ENCODE measurements around the gene MED13.
"Not testable (repeated sequence)": the region's sequence is repeated elsewhere in the genome, so short reads cannot be mapped to it uniquely, and the experiment has no call there.

The MED13 gene

GRCh38 chr17:61927208-61928100, 137.6 kb downstream of the MED13 start, which contains the start of gene INTS2:
Gene INTS2 (minus strand): TSS chr17:61927982. CDS start chr17:61926644, 1,338 bp downstream.
- H3K4me3 ChIP-seq (IDR thresholded peaks at IDR 0.05; ENCODE audit: insufficient read depth, low read depth, low read length), result no peak within 1 kb of the TSS
- H3K9ac ChIP-seq, result peak within 1 kb of the TSS; percentile 89
- H2AFZ ChIP-seq (ENCODE audit: low read depth), result peak within 1 kb of the TSS; percentile 70
- H3K36me3 ChIP-seq (ENCODE audit: insufficient read depth), result no peaks in the 10 kb centered on the region
- H3K27ac ChIP-seq, result peak within 1 kb of the TSS; percentile 79
- TF ChIP-seq CTCF (conservative IDR thresholded peaks at IDR 0.05; ENCODE audit: low read depth, low read length), result no peak
- peak within 1 kb of the TSS; percentile 92 for H3K4me2 ChIP-seq
- peaks cover 11% of the 10 kb centered on the region; the same call in 1 of the 2 replicates for H3K79me2 ChIP-seq (ENCODE audit: insufficient read depth, low read depth)
- H4K20me1 ChIP-seq (ENCODE audit: insufficient read depth), result no peaks in the 10 kb centered on the region
- H3K27me3 ChIP-seq (ENCODE audit: insufficient read depth, low read depth), result no peaks in the 10 kb centered on the region
- H3K4me1 ChIP-seq (ENCODE audit: low read depth, poor library complexity, severe bottlenecking), result peaks cover 17% of the 10 kb centered on the region

DNA sequence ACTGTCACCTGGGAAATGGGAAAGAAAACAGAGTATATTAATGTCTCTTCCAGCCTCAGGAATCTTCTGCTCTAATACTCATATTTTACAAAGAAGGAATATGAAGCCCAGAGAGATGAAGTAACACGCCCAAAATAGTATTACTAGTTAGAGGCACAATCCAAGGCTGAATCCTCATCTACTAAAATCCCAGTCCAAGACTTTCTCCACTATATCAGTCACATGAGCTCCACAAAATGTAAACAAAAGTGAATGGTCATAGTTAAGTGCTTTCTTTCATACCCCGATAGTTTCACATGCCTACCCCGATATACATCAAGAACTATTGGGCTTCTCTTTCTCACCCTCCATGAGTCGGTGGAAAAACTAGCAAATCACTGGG, 138.3 kb downstream of the MED13 start:
- H2AFZ ChIP-seq (ENCODE audit: low read depth), result peak overlapping the region; percentile 70

GRCh38 chr17:61915162-61915561, 149.9 kb downstream of the MED13 start:
- not testable (repeated sequence) for H3K27ac ChIP-seq; H3K79me2 ChIP-seq (ENCODE audit: insufficient read depth, low read depth); H2AFZ ChIP-seq (ENCODE audit: low read depth); H3K27me3 ChIP-seq (ENCODE audit: insufficient read depth, low read depth); H4K20me1 ChIP-seq (ENCODE audit: insufficient read depth); H3K4me3 ChIP-seq (IDR thresholded peaks at IDR 0.05; ENCODE audit: insufficient read depth, low read depth, low read length); H3K4me2 ChIP-seq; H3K9ac ChIP-seq; H3K36me3 ChIP-seq (ENCODE audit: insufficient read depth)
- peaks cover 11% of the 10 kb centered on the region for H3K4me1 ChIP-seq (ENCODE audit: low read depth, poor library complexity, severe bottlenecking)

More for the DNA sequence above, 138.3 kb downstream of the MED13 start:
- Histone ChIP-seq H3K4me2 (peak overlapping the region; percentile 92), H3K4me1 (ENCODE audit: low read depth, poor library complexity, severe bottlenecking) (peaks cover 17% of the 10 kb centered on the region), H3K36me3 (ENCODE audit: insufficient read depth) (no peaks in the 10 kb centered on the region), H4K20me1 (ENCODE audit: insufficient read depth) (no peaks in the 10 kb centered on the region), H3K27ac (peak overlapping the region; percentile 79), H3K27me3 (ENCODE audit: insufficient read depth, low read depth) (no peaks in the 10 kb centered on the region), H3K4me3 (IDR thresholded peaks at IDR 0.05; ENCODE audit: insufficient read depth, low read depth, low read length) (no peak overlapping the region), H3K79me2 (ENCODE audit: insufficient read depth, low read depth) (peaks cover 11% of the 10 kb centered on the region; the same call in 1 of the 2 replicates), H3K9ac (peak overlapping the region; percentile 89)
- no peak for TF ChIP-seq CTCF (conservative IDR thresholded peaks at IDR 0.05; ENCODE audit: low read depth, low read length)

GRCh38 chr17:61908292-61909037, 156.6 kb downstream of the MED13 start:
- Histone ChIP-seq H3K79me2 (ENCODE audit: insufficient read depth, low read depth) (no peaks in the 10 kb centered on the region), H3K9ac (no peak overlapping the region), H3K4me3 (IDR thresholded peaks at IDR 0.05; ENCODE audit: insufficient read depth, low read depth, low read length) (no peak overlapping the region), H3K27me3 (ENCODE audit: insufficient read depth, low read depth) (no peaks in the 10 kb centered on the region), H4K20me1 (ENCODE audit: insufficient read depth) (no peaks in the 10 kb centered on the region), H3K4me2 (no peak overlapping the region), H3K36me3 (ENCODE audit: insufficient read depth) (peaks cover 5% of the 10 kb centered on the region), H3K4me1 (ENCODE audit: low read depth, poor library complexity, severe bottlenecking) (peaks cover 11% of the 10 kb centered on the region), H2AFZ (ENCODE audit: low read depth) (no peak overlapping the region), H3K27ac (no peak overlapping the region)
- TF ChIP-seq CTCF (conservative IDR thresholded peaks at IDR 0.05; ENCODE audit: low read depth, low read length), result no peak

Measured in KMS-11 (cell line).